HCT116 (cell line): ENCODE data around the gene PTPRR. TPM values are rescaled to one million over a fixed set of nuclear protein-coding genes. Genes with fewer than 3 reads are reported as not detected.

Experiments
- ATAC-seq: fragments of 200-7000 bp; cut with Tn5 transposase; 2 replicates; pipeline ENCODE4 v1.9.1; 2020; ENCODE audit warnings: mild to moderate bottlenecking, moderate library complexity
- BruUV-seq: library from RNA; stranded (reverse); fragments of 400-500 nt; replicated peaks from 2 replicates; lab custom pipeline; 2021; lab: Mats Ljungman, UMichigan
- CTCF ChIA-PET: fragments of 300-600 bp; sonication (Branson Sonifier 250); formaldehyde crosslinking; loops from one replicate; lab custom pipeline; 2021; ENCODE audit warnings: antibody characterized with exemption; lab: Charles Lee
- POLR2A ChIA-PET: fragments of 300-600, 350-600 bp; sonication (Branson Sonifier 250); formaldehyde crosslinking; loops from one replicate; lab custom pipeline; 2021; ENCODE audit warnings: antibody characterized with exemption; lab: Charles Lee
- RAD21 ChIA-PET, 2 experiments: fragments of 300-600 bp; sonication (Branson Sonifier 250); formaldehyde crosslinking; loops; one replicate each; lab custom pipeline; 2023; ENCODE audit warnings: low total read pairs in 2 of 2; ENCODE audit not compliant: uncharacterized antibody in 2 of 2, unreplicated experiment in 2 of 2, low non-redundant PET in 1 of 2; lab: Charles Lee
- DNase-seq: peaks from one replicate; pipeline ENCODE4 v3.0.0-alpha.2; 2010; ENCODE audit warnings: low read depth, low spot score
- H2AFZ ChIP-seq: fragments of 200-600 bp; shearing (Covaris generic), sonication (generic); 2 replicates; pipeline ENCODE4 v1.6.1; 2017; ENCODE audit warnings: low read depth, mixed run types, mixed read lengths, antibody characterized with exemption, low read length; ENCODE audit not compliant: poor library complexity, severe bottlenecking
- H3K27ac ChIP-seq: 2 replicates; pipeline ENCODE4 v1.5.1; 2012; ENCODE audit warnings: low read depth, low read length
- H3K27me3 ChIP-seq: fragments of 200-600 bp; sonication (generic); 2 replicates; pipeline ENCODE4 v1.6.1; 2016; ENCODE audit warnings: mixed run types, low read length, mixed read lengths; ENCODE audit not compliant: insufficient read depth
- H3K36me3 ChIP-seq, 2 experiments: fragments of 200-500 bp in 1 of 2; fragments of 200-600 bp in 1 of 2; sonication (Bioruptor generic) in 1 of 2; sonication (generic) in 1 of 2; 2 replicates each; pipeline versions ENCODE4 v1.5.1 to v1.6.1; 2014 to 2016; ENCODE audit warnings: low read length in 2 of 2, inconsistent platforms in 1 of 2, mixed read lengths in 1 of 2, mixed run types in 1 of 2; ENCODE audit not compliant: insufficient read depth in 2 of 2, control insufficient read depth in 1 of 2
- H3K4me1 ChIP-seq, 2 experiments: fragments of 200-600 bp in 1 of 2; sonication (generic) in 1 of 2; 2 replicates each; pipeline versions ENCODE4 v1.5.1 to v1.6.1; 2012 to 2017; ENCODE audit warnings: low read length in 2 of 2, inconsistent platforms in 1 of 2, mild to moderate bottlenecking in 1 of 2, mixed read lengths in 1 of 2, mixed run types in 1 of 2, moderate library complexity in 1 of 2; ENCODE audit not compliant: insufficient read depth in 2 of 2, control insufficient read depth in 1 of 2
- H3K4me2 ChIP-seq: fragments of 200-600 bp; sonication (generic); 2 replicates; pipeline ENCODE4 v1.6.1; 2017; ENCODE audit warnings: mixed run types, low read length, mixed read lengths
- H3K4me3 ChIP-seq, 2 experiments: fragments of 200-600 bp in 1 of 2; sonication (generic) in 1 of 2; replicated peaks in 1 of 2; 2 replicates each; pipeline ENCODE4 v1.5.1; 2011 to 2016; ENCODE audit warnings: low read length in 2 of 2, control low read depth in 1 of 2, low read depth in 1 of 2, mild to moderate bottlenecking in 1 of 2, mixed read lengths in 1 of 2, mixed run types in 1 of 2
- H3K79me2 ChIP-seq: fragments of 200-600 bp; sonication (generic); 2 replicates; pipeline ENCODE4 v1.6.1; 2017; ENCODE audit warnings: mild to moderate bottlenecking, mixed run types, low read length, moderate library complexity, mixed read lengths; ENCODE audit not compliant: insufficient read depth
- H3K9ac ChIP-seq: fragments of 200-600 bp; sonication (generic); 2 replicates; pipeline ENCODE4 v1.6.1; 2016; ENCODE audit warnings: low read length, mixed read lengths
- H3K9me2 ChIP-seq: fragments of 200-600 bp; sonication (generic), shearing (Covaris generic); 2 replicates; pipeline ENCODE4 v1.6.1; 2017; ENCODE audit warnings: mixed run types, mild to moderate bottlenecking, moderate library complexity; ENCODE audit not compliant: insufficient read depth
- H3K9me3 ChIP-seq, 2 experiments: fragments of 200-500 bp in 1 of 2; fragments of 200-600 bp in 1 of 2; sonication (Bioruptor generic) in 1 of 2; sonication (generic) in 1 of 2; 2 replicates each; pipeline ENCODE4 v1.6.1; 2014 to 2017; ENCODE audit warnings: low read length in 2 of 2, mixed read lengths in 2 of 2, inconsistent platforms in 1 of 2, low read depth in 1 of 2, mild to moderate bottlenecking in 1 of 2, mixed run types in 1 of 2, moderate library complexity in 1 of 2; ENCODE audit not compliant: control insufficient read depth in 1 of 2, insufficient read depth in 1 of 2
- H4K20me1 ChIP-seq: fragments of 200-600 bp; sonication (generic), shearing (Covaris generic); 2 replicates; pipeline ENCODE4 v1.6.1; 2017; ENCODE audit warnings: mixed run types, mild to moderate bottlenecking, moderate library complexity; ENCODE audit not compliant: insufficient read depth
- CBX3 ChIP-seq: IDR thresholded peaks from 2 replicates; pipeline ENCODE4 v1.6.1; 2012; ENCODE audit warnings: low read depth
- CEBPB ChIP-seq: IDR thresholded peaks from 2 replicates; pipeline ENCODE4 v1.6.1; 2012; ENCODE audit warnings: low read depth
- EZH2phosphoT487 ChIP-seq: fragments of 200-600 bp; IDR thresholded peaks from 2 replicates; pipeline ENCODE4 v1.6.1; 2018; ENCODE audit warnings: antibody characterized with exemption, borderline replicate concordance
- FOSL1 ChIP-seq: IDR thresholded peaks from 2 replicates; pipeline ENCODE4 v1.6.1; 2012; ENCODE audit warnings: low read depth
- JUND ChIP-seq: IDR thresholded peaks from 2 replicates; pipeline ENCODE4 v1.6.1; 2012
- POLR2AphosphoS5 ChIP-seq: IDR thresholded peaks from 2 replicates; pipeline ENCODE4 v1.6.1; 2011; ENCODE audit warnings: mild to moderate bottlenecking, low read depth, low read length, moderate library complexity
- SIN3A ChIP-seq: IDR thresholded peaks from 2 replicates; pipeline ENCODE4 v1.6.1; 2012; ENCODE audit warnings: low read depth
- TCF7L2 ChIP-seq: IDR thresholded peaks from 2 replicates; pipeline ENCODE4 v1.7.0; 2011; ENCODE audit warnings: borderline replicate concordance, inconsistent platforms; ENCODE audit not compliant: insufficient read depth, insufficient read length; ENCODE audit errors: extremely low read depth
- intact Hi-C: fragments of 100-400 bp; cut with micrococcal nuclease; formaldehyde crosslinking; loops from 2 replicates; pipeline ENCODE4 v1.10.0; 2022
- total RNA-seq: library from RNA; stranded (reverse); gene quantifications from one replicate; pipeline ENCODE4 v1.2.1, GENCODE V29; 2021; ENCODE audit not compliant: unreplicated experiment
- TF ChIP-seq, protein P1 (sequence below), 3 experiments: fragments of 200-600 bp in 1 of 3; sonication (generic) in 1 of 3; IDR thresholded peaks in 2 of 3; conservative IDR thresholded peaks in 1 of 3; 2 replicates each; pipeline ENCODE4 v1.5.1; 2012 to 2017; ENCODE audit warnings: low read depth in 2 of 3, low read length in 2 of 3, antibody characterized with exemption in 1 of 3, borderline replicate concordance in 1 of 3, control low read depth in 1 of 3, mild to moderate bottlenecking in 1 of 3, mixed read lengths in 1 of 3, mixed run types in 1 of 3, moderate library complexity in 1 of 3; ENCODE audit not compliant: insufficient read depth in 1 of 3
- TF ChIP-seq, protein P2 (sequence below): IDR thresholded peaks from 2 replicates; pipeline ENCODE4 v1.6.1; 2012
- TF ChIP-seq, protein P3 (sequence below): IDR thresholded peaks from 2 replicates; pipeline ENCODE4 v1.6.1; 2012; ENCODE audit warnings: low read depth

Gene PTPRR
- total RNA-seq, 1 experiment from 2014 or later, result 0.27 TPM

DNA sequence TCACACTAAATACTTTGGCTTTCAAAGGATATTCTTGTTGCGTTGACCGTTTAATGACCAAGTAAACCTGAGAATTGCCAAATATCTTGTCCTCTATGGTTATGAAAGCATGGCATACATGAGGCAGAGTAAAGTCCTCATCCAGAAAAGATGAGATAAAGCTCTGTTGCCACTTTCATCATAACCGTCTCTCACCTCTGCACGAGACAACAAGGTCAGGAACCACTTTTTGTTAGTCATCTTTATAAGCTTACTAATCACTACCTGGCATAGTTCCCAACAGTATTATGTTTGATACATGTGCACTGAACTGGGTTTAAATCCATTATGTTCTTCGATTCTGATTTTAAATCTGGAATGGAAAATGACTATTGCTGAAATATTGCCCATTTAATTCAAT, 314.6 kb downstream of the PTPRR start:
- Histone ChIP-seq H3K27ac (no peak overlapping the region), H4K20me1 (no peaks in the 10 kb centered on the region), H3K9me2 (no peaks in the 10 kb centered on the region), H3K4me3 (no peak overlapping the region), H3K27me3 (0 out of 2 replicates have a peak, but pooled peaks cover 3% of the 10 kb centered on the region), H3K9ac (no peak overlapping the region), H3K4me2 (no peak overlapping the region), H3K36me3 (no peaks in the 10 kb centered on the region), H3K4me1 (peaks cover 0 to 11% of the 10 kb centered on the region in 2 experiments; a peak in 2 of 4 replicates), H2AFZ (no peak overlapping the region), H3K79me2 (no peaks in the 10 kb centered on the region), H3K9me3 (no peaks in the 10 kb centered on the region)
- intact Hi-C loops, result no loop called here
- TF ChIP-seq SIN3A, result no peak
- TF ChIP-seq CEBPB, result no peak
- TF ChIP-seq CBX3, result no peak
- TF ChIP-seq, protein P1, sequence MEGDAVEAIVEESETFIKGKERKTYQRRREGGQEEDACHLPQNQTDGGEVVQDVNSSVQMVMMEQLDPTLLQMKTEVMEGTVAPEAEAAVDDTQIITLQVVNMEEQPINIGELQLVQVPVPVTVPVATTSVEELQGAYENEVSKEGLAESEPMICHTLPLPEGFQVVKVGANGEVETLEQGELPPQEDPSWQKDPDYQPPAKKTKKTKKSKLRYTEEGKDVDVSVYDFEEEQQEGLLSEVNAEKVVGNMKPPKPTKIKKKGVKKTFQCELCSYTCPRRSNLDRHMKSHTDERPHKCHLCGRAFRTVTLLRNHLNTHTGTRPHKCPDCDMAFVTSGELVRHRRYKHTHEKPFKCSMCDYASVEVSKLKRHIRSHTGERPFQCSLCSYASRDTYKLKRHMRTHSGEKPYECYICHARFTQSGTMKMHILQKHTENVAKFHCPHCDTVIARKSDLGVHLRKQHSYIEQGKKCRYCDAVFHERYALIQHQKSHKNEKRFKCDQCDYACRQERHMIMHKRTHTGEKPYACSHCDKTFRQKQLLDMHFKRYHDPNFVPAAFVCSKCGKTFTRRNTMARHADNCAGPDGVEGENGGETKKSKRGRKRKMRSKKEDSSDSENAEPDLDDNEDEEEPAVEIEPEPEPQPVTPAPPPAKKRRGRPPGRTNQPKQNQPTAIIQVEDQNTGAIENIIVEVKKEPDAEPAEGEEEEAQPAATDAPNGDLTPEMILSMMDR (IDR thresholded peaks at IDR 0.05 in 2 of 3, conservative IDR thresholded peaks at IDR 0.05 in 1 of 3; ENCODE audit: borderline replicate concordance in 1 of 3, insufficient read depth in 1 of 3, low read depth in 2 of 3, low read length in 2 of 3), result no peak
- no peak for TF ChIP-seq FOSL1
- no peak for TF ChIP-seq JUND
- TF ChIP-seq EZH2phosphoT487, result no peak
- no peak for TF ChIP-seq TCF7L2
- TF ChIP-seq, protein P2, sequence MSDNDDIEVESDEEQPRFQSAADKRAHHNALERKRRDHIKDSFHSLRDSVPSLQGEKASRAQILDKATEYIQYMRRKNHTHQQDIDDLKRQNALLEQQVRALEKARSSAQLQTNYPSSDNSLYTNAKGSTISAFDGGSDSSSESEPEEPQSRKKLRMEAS, result no peak
- ChIA-PET RAD21 (no interaction called here), CTCF (no interaction called here), POLR2A (no interaction called here)
- ATAC-seq (no peak), DNase-seq (no peak)
- no TSS peak for BruUV-seq

DNA sequence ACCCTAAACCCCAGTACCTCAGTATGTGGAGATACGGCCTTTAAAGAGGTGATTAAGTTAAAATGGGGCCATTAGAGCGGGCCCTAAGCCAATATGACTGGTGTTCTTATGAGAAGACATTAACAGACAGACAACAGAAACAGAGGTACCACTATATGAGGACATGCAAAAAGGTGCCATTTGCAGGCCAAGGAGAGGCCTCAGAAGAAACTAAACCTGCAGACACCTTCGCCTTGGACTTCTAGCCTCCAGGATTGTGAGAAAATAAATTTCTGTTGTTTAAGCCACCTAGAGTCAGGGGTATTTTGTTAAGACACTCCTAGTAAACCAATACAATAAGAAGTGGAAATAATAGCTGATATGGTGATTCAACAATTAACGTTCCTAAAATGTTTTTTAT, 315.9 kb downstream of the PTPRR start:
- no peak overlapping the region for H3K27ac ChIP-seq
- ChIA-PET POLR2A (no interaction called here), RAD21 (no interaction called here), CTCF (no interaction called here)
- no peaks in the 10 kb centered on the region for H3K79me2 ChIP-seq
- H3K9me2 ChIP-seq, result no peaks in the 10 kb centered on the region
- no peak overlapping the region for H3K4me3 ChIP-seq
- H3K27me3 ChIP-seq, result 0 out of 2 replicates have a peak, but pooled peaks cover 3% of the 10 kb centered on the region
- H3K4me2 ChIP-seq, result no peak overlapping the region
- ATAC-seq, result no peak
- H3K36me3 ChIP-seq, result no peaks in the 10 kb centered on the region
- H2AFZ ChIP-seq, result no peak overlapping the region
- H3K9ac ChIP-seq, result no peak overlapping the region
- no peaks in the 10 kb centered on the region for H3K9me3 ChIP-seq
- BruUV-seq, result no TSS peak
- H3K4me1 ChIP-seq, result peaks cover 0 to 11% of the 10 kb centered on the region in 2 experiments; a peak in 2 of 4 replicates
- intact Hi-C loops, result no loop called here
- no peaks in the 10 kb centered on the region for H4K20me1 ChIP-seq
- DNase-seq, result no peak
- TF ChIP-seq, protein P1 (IDR thresholded peaks at IDR 0.05 in 2 of 3, conservative IDR thresholded peaks at IDR 0.05 in 1 of 3; ENCODE audit: borderline replicate concordance in 1 of 3, insufficient read depth in 1 of 3, low read depth in 2 of 3, low read length in 2 of 3), result no peak
- TF ChIP-seq, protein P2, result no peak
- TF ChIP-seq, protein P3, sequence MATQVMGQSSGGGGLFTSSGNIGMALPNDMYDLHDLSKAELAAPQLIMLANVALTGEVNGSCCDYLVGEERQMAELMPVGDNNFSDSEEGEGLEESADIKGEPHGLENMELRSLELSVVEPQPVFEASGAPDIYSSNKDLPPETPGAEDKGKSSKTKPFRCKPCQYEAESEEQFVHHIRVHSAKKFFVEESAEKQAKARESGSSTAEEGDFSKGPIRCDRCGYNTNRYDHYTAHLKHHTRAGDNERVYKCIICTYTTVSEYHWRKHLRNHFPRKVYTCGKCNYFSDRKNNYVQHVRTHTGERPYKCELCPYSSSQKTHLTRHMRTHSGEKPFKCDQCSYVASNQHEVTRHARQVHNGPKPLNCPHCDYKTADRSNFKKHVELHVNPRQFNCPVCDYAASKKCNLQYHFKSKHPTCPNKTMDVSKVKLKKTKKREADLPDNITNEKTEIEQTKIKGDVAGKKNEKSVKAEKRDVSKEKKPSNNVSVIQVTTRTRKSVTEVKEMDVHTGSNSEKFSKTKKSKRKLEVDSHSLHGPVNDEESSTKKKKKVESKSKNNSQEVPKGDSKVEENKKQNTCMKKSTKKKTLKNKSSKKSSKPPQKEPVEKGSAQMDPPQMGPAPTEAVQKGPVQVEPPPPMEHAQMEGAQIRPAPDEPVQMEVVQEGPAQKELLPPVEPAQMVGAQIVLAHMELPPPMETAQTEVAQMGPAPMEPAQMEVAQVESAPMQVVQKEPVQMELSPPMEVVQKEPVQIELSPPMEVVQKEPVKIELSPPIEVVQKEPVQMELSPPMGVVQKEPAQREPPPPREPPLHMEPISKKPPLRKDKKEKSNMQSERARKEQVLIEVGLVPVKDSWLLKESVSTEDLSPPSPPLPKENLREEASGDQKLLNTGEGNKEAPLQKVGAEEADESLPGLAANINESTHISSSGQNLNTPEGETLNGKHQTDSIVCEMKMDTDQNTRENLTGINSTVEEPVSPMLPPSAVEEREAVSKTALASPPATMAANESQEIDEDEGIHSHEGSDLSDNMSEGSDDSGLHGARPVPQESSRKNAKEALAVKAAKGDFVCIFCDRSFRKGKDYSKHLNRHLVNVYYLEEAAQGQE, result no peak
- TF ChIP-seq POLR2AphosphoS5 (no peak), SIN3A (no peak)
